Measurements from ENCODE around the gene LRPAP1. TPM values are rescaled to one million over a fixed set of nuclear protein-coding genes. Genes with fewer than 3 reads are reported as not detected.

LRPAP1 gene
- total and polyA plus RNA-seq, 10 donors: 28.1 to 131 (median 112) TPM

Other genes starting within 250 kb of the LRPAP1 start
- gene RGS12, start 239.4 kb downstream of the LRPAP1 start, total RNA-seq: 10 to 100 TPM; 12.0 to 36.2 (median 18.8) TPM
- gene RGS12, start 239.4 kb downstream of the LRPAP1 start, polyA plus RNA-seq: 10 to 100 TPM in 2 of 3 donors, 1 to 10 TPM in 1; 7.5 to 26.5 (median 23.1) TPM
- under 1 TPM in 2 of 7 donors, not detected in 5; 0.32 to 0.47 TPM for gene HGFAC, start 90.5 kb downstream of the LRPAP1 start, total RNA-seq
- gene HGFAC, start 90.5 kb downstream of the LRPAP1 start, polyA plus RNA-seq: under 1 TPM; 0.11 to 0.35 (median 0.22) TPM
- gene DOK7, start 69.1 kb downstream of the LRPAP1 start, total RNA-seq: 1 to 10 TPM in 6 of 7 donors, under 1 TPM in 1; 0.69 to 7.1 (median 1.6) TPM
- 10 to 100 TPM in 1 of 3 donors, 1 to 10 TPM in 2; 1.7 to 13.5 (median 8.7) TPM for gene DOK7, start 69.1 kb downstream of the LRPAP1 start, polyA plus RNA-seq
- gene ADRA2C, start 234.0 kb upstream of the LRPAP1 start, total RNA-seq: 10 to 100 TPM; 19.5 to 42.1 (median 37.6) TPM
- gene ADRA2C, start 234.0 kb upstream of the LRPAP1 start, polyA plus RNA-seq: 10 to 100 TPM in 1 of 3 donors, 1 to 10 TPM in 2; 9.4 to 15.5 (median 9.9) TPM

Measured in spleen (tissue), 10 donors.